Measurements from ENCODE around the gene ITPR2. TPM values are rescaled to one million over a fixed set of nuclear protein-coding genes. Genes with fewer than 3 reads are reported as not detected.

ITPR2 gene
- total and polyA plus RNA-seq, 2 of the 8 experiments (the other 6 are each of a cell fraction or from before 2014, with no cell fraction given): 4.1 to 48.3 TPM

DNA sequence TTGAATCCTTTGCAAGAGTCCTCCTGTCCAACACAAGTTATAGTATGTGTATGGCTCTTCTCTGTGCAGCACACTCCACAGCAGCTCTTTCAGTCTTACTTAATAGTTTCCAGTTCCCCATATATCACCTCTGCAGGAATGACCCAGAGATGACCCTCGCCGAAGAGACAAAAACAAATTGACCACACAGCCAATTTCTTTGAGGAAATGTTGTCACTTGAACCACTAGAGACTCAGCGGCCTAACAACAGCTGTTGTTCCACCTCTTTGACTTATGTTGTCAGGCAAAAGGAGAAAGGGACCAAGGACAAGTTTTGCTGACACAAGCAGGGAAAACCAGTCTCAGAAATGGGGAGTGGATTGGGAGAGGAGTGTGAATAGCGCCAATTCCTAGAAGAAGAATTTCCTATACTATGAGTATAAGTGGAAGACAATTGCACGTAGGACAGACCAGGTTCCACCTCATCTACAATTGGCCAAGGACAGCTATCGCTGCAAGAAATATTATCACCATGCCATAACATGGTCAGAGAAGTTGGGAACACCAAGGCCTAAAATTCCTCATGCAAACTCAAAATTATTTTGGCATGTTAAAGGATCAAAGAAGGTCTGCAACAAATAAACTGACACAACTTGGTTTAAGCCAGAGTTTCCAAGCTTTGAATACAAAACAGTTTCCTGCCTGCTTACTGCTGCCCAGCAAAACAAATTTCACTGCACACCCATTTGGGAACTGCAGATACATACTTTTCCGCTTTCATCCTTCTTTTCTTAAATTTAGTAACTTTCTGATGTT is 41.7 kb upstream of the ITPR2 start:
- Histone ChIP-seq H3K79me1 (ENCODE audit: low read depth, low read length) (no peaks in the 10 kb centered on the region), H3K27me3 (replicated peaks in 1 of 4; ENCODE audit: control insufficient read depth in 3 of 4, extremely low read depth in 1 of 4, insufficient read depth in 3 of 4, low read length in 3 of 4) (0 out of 7 replicates have a peak, but pooled peaks cover 0 to 2% (median 0%) of the 10 kb centered on the region in 4 experiments), H2BK15ac (ENCODE audit: low read length) (no peak overlapping the region), H3K27ac (ENCODE audit: low read depth, low read length) (no peak overlapping the region), H2BK12ac (ENCODE audit: low read depth, low read length) (no peak overlapping the region), H3K4me3 (ENCODE audit: extremely low read depth in 1 of 4, insufficient read depth in 2 of 4, low read depth in 3 of 4, low read length in 4 of 4) (no peak overlapping the region), H4K20me1 (replicated peaks in 1 of 2; ENCODE audit: control insufficient read depth in 1 of 2, insufficient read depth in 2 of 2, low read length in 2 of 2) (no peaks in the 10 kb centered on the region), H3K23ac (ENCODE audit: insufficient read length) (no peak overlapping the region), H3K18ac (ENCODE audit: extremely low read depth, low read length) (no peak overlapping the region), H2BK20ac (ENCODE audit: low read length) (no peak overlapping the region), H3K79me2 (ENCODE audit: control insufficient read depth in 1 of 2, insufficient read depth in 2 of 2, low read length in 2 of 2) (no peaks in the 10 kb centered on the region), H3K36me3 (ENCODE audit: control insufficient read depth in 2 of 4, insufficient read depth in 4 of 4, low read length in 3 of 4) (no peaks in the 10 kb centered on the region), H2BK120ac (replicated peaks; ENCODE audit: low read depth, low read length) (no peak overlapping the region), H3K4me2 (ENCODE audit: insufficient read depth in 1 of 2, low read depth in 2 of 2, low read length in 2 of 2) (no peak overlapping the region), H3K4ac (replicated peaks; ENCODE audit: insufficient read length, low read depth, low read length) (no peak overlapping the region), H4K5ac (ENCODE audit: insufficient read length, low read depth, low read length) (no peak overlapping the region), H3K9me3 (ENCODE audit: insufficient read depth in 2 of 2, low read depth in 1 of 2, low read length in 1 of 2) (no peaks in the 10 kb centered on the region), H3K4me1 (replicated peaks in 1 of 4; ENCODE audit: control insufficient read depth in 3 of 4, insufficient read depth in 4 of 4, low read length in 3 of 4) (no peaks in the 10 kb centered on the region), H2AK5ac (ENCODE audit: low read depth, low read length) (no peak overlapping the region), H3K23me2 (ENCODE audit: low read depth, low read length) (no peaks in the 10 kb centered on the region), H4K91ac (replicated peaks; ENCODE audit: insufficient read length, low read length) (no peak overlapping the region), H3K9ac (replicated peaks in 1 of 4; ENCODE audit: extremely low read depth in 1 of 4, low read depth in 3 of 4, low read length in 3 of 4) (no peak overlapping the region), H2AFZ (ENCODE audit: low read length) (no peak overlapping the region), H3K56ac (replicated peaks; ENCODE audit: insufficient read length, low read depth, low read length) (no peak overlapping the region), H2BK5ac (ENCODE audit: low read depth, low read length) (no peak overlapping the region), H3K14ac (ENCODE audit: insufficient read length) (no peak overlapping the region), H4K8ac (ENCODE audit: extremely low read depth, insufficient read depth, low read length) (no peak overlapping the region)
- 89% methylated on average over 7 of the region's 7 CpGs; no CpG with 5 or more reads in 1 of the 2 experiments for WGBS, 2 experiments (ENCODE audit: extremely low coverage in 1 of 2, insufficient coverage in 1 of 2, insufficient read length in 1 of 2, insufficient replicate concordance in 2 of 2, low coverage in 1 of 2, low lambda C conversion rate in 2 of 2, missing lambda C conversion rate in 1 of 2)
- ChIA-PET CTCF (ENCODE audit: partially characterized antibody) (interaction anchor here (2.8 to 7.0 kb wide), 3 partner anchors 8 to 22 kb away, joined by 7 to 96 read pairs (median 36); no protein-coding TSS in a partner anchor), POLR2A (ENCODE audit: partially characterized antibody) (no interaction called here)
- FAIRE-seq (no peak), DNase-seq (ENCODE audit: low read depth in 1 of 2, low spot score in 2 of 2) (no peak)
- TF ChIP-seq CEBPB (IDR thresholded peaks at IDR 0.05; ENCODE audit: low read depth, low read length) (no peak), RNF2 (IDR thresholded peaks at IDR 0.05; ENCODE audit: borderline replicate concordance, low read depth, low read length, missing control alignments, poor library complexity, severe bottlenecking) (no peak), KDM4A (IDR thresholded peaks at IDR 0.05; ENCODE audit: low read depth, low read length, severe bottlenecking) (no peak), SRF (IDR thresholded peaks at IDR 0.05; ENCODE audit: low read depth, low read length) (no peak), BCL11A (IDR thresholded peaks at IDR 0.05; ENCODE audit: low read depth in 2 of 2, low read length in 2 of 2) (no peak), RXRA (IDR thresholded peaks at IDR 0.05; ENCODE audit: insufficient read depth, low read depth, low read length) (no peak), BRCA1 (IDR thresholded peaks at IDR 0.05; ENCODE audit: low read depth, low read length) (no peak), ZNF274 (IDR thresholded peaks at IDR 0.05; ENCODE audit: borderline replicate concordance, extremely low read depth, low read length) (no peak), PHF8 (conservative IDR thresholded peaks at IDR 0.05; ENCODE audit: low read depth, low read length) (no peak), JUND (IDR thresholded peaks at IDR 0.05; ENCODE audit: low read length) (no peak), TAF1 (IDR thresholded peaks at IDR 0.05; ENCODE audit: low read depth, low read length) (no peak)
- TF ChIP-seq, protein P1, sequence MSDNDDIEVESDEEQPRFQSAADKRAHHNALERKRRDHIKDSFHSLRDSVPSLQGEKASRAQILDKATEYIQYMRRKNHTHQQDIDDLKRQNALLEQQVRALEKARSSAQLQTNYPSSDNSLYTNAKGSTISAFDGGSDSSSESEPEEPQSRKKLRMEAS (IDR thresholded peaks at IDR 0.05): no peak
